NCI-H1417 (cell line): ENCODE measurements around the gene NFYA.

Experiments
- DNase-seq, 3 experiments: peaks; one replicate each; lab custom pipeline; 2025; lab: John Stamatoyannopoulos, UW

Gene NFYA

GRCh38 chr6:41073203-41073967 is 611 bp downstream of the NFYA start:
- DNase-seq = peak; percentile 58 to 85 (median 82)

GRCh38 chr6:41073968-41074691 is 1.4 kb downstream of the NFYA start:
- peak in 2 of 3 experiments; percentile 60 to 76 for DNase-seq

- peak in 1 of 3 experiments; percentile 16 for DNase-seq
Observed at GRCh38 chr6:41074692-41075436, 2.1 kb downstream of the NFYA start.

GRCh38 chr6:41075651-41076626 is 3.2 kb downstream of the NFYA start:
- no peak for DNase-seq

GRCh38 chr6:41077536-41077935 is 4.8 kb downstream of the NFYA start:
- no peak for DNase-seq

- no peak for DNase-seq
Observed at GRCh38 chr6:41078101-41078500, 5.3 kb downstream of the NFYA start.

GRCh38 chr6:41079080-41079479 is 6.3 kb downstream of the NFYA start:
- DNase-seq = no peak

- DNase-seq = no peak
Observed at GRCh38 chr6:41080621-41081020, 7.8 kb downstream of the NFYA start.

GRCh38 chr6:41083072-41083471 is 10.3 kb downstream of the NFYA start:
- no peak for DNase-seq

GRCh38 chr6:41085182-41085581 is 12.4 kb downstream of the NFYA start:
- no peak for DNase-seq

- DNase-seq = no peak
Observed at GRCh38 chr6:41088451-41088850, 15.7 kb downstream of the NFYA start.

GRCh38 chr6:41090841-41091761 is 18.3 kb downstream of the NFYA start:
- no peak for DNase-seq

GRCh38 chr6:41092421-41093140 is 19.8 kb downstream of the NFYA start:
- DNase-seq = peak in 2 of 3 experiments; percentile 19 to 59

GRCh38 chr6:41093729-41094128 is 21.0 kb downstream of the NFYA start:
- DNase-seq = no peak

- DNase-seq = no peak
Observed at GRCh38 chr6:41097467-41098090, 24.8 kb downstream of the NFYA start.

- no peak for DNase-seq
Observed at GRCh38 chr6:41098366-41098765, 25.6 kb downstream of the NFYA start.

- DNase-seq = no peak
Observed at GRCh38 chr6:41100871-41101287, 28.1 kb downstream of the NFYA start.

- DNase-seq = no peak
Observed at GRCh38 chr6:41103847-41104246, 31.1 kb downstream of the NFYA start.

- no peak for DNase-seq
Observed at GRCh38 chr6:41111017-41111416, 38.2 kb downstream of the NFYA start.
